Prostate gland (tissue), 2 donors: ENCODE data around the gene ZNF90. TPM values are rescaled to one million over a fixed set of nuclear protein-coding genes. Genes with fewer than 3 reads are reported as not detected.
"Not testable (repeated sequence)": the region's sequence is repeated elsewhere in the genome, so short reads cannot be mapped to it uniquely, and the experiment has no call there.

Source experiments
- DNase-seq: peaks from one replicate; pipeline ENCODE4 v3.0.0-alpha.2; 2019; ENCODE audit warnings: low spot score
- H3K27ac ChIP-seq, 2 donors: fragments of 200-600 bp; sonication (generic); 2 replicates each; pipeline ENCODE4 v1.5.1; 2017 to 2019
- H3K27me3 ChIP-seq: fragments of 200-600 bp; sonication (generic); replicated peaks from 2 replicates; pipeline ENCODE4 v1.5.1; 2019; ENCODE audit not compliant: insufficient read depth
- H3K36me3 ChIP-seq, 2 donors: fragments of 200-600 bp; sonication (generic); 1 replicate in 1 of 2; 2 replicates in 1 of 2; pipeline versions ENCODE4 v1.5.1 to v1.8.1; 2017 to 2019
- H3K4me1 ChIP-seq: fragments of 200-600 bp; sonication (generic); replicated peaks from 2 replicates; pipeline ENCODE4 v1.5.1; 2019
- H3K4me3 ChIP-seq, 2 donors: fragments of 200-600 bp; sonication (generic); 2 replicates each; pipeline ENCODE4 v1.5.1; 2017 to 2019
- H3K9me3 ChIP-seq: fragments of 200-600 bp; sonication (generic); 2 replicates; pipeline ENCODE4 v1.5.1; 2017
- CTCF ChIP-seq, 4 experiments: fragments of 200-600 bp in 2 of 4; fragments of 450-650 bp in 2 of 4; sonication (generic) in 2 of 4; IDR thresholded peaks; 1 replicate in 3 of 4; 2 replicates in 1 of 4; pipeline ENCODE4 v1.5.1; 2016 to 2019; ENCODE audit warnings: antibody characterized with exemption in 4 of 4, mild to moderate bottlenecking in 2 of 4, moderate library complexity in 2 of 4
- POLR2A ChIP-seq: fragments of 450-650 bp; IDR thresholded peaks from one replicate; pipeline ENCODE4 v1.6.1; 2016; ENCODE audit warnings: antibody characterized with exemption, mild to moderate bottlenecking
- POLR2AphosphoS5 ChIP-seq: sonication (generic); formaldehyde crosslinking; IDR thresholded peaks from one replicate; pipeline ENCODE4 v1.6.1; 2017; ENCODE audit warnings: antibody characterized with exemption
- WGBS: methylation state at CpG from one replicate; pipeline ENCODE4 v1.1.5; 2018; 5-methylcytosine and 5-hydroxymethylcytosine counted together
- intact Hi-C: fragments of 100-400 bp; cut with DNase I; formaldehyde crosslinking; loops from one replicate; pipeline ENCODE4 v1.14.2; 2022
- total RNA-seq, 2 donors: library from RNA; depleted of rRNA; stranded (reverse); fragments of >200 nt; gene quantifications; one replicate each; pipeline ENCODE4 v1.1.0, GENCODE V29; 2016

Gene ZNF90
- total RNA-seq, 2 donors from 2014 or later = 4.1 to 4.5 TPM

- Histone ChIP-seq H3K4me3 (no peak overlapping the region), H3K9me3 (no peaks in the 10 kb centered on the region), H3K4me1 (no peaks in the 10 kb centered on the region), H3K36me3 (no peaks in the 10 kb centered on the region), H3K27me3 (no peaks in the 10 kb centered on the region), H3K27ac (no peak overlapping the region)
- TF ChIP-seq POLR2A (no peak), CTCF (IDR thresholded peaks at IDR 0.05) (no peak), POLR2AphosphoS5 (no peak)
- intact Hi-C loops = no loop called here
- WGBS = 32% methylated on average over 3 of the region's 3 CpGs
- no peak for DNase-seq
Observed at GRCh38 chr19:20044663-20045062, 33.1 kb upstream of the ZNF90 start.

GRCh38 chr19:20045742-20046141, 32.1 kb upstream of the ZNF90 start:
- DNase-seq, H3K4me1 ChIP-seq, H3K9me3 ChIP-seq, H3K36me3 ChIP-seq, H3K4me3 ChIP-seq, H3K27me3 ChIP-seq, H3K27ac ChIP-seq, intact Hi-C loops: not testable (repeated sequence)
- 32% methylated on average over 5 of the region's 5 CpGs for WGBS

- H3K36me3 ChIP-seq = no peaks in the 10 kb centered on the region
- H3K27ac ChIP-seq = peak overlapping the region; percentile 61 to 68
- no peaks in the 10 kb centered on the region for H3K4me1 ChIP-seq
- peak; percentile 55 for TF ChIP-seq POLR2A
- TF ChIP-seq CTCF (IDR thresholded peaks at IDR 0.05) = peak in 1 of 4 experiments; percentile 43
- peak; percentile 94 for TF ChIP-seq POLR2AphosphoS5
- under 1% methylated on average over 43 of the region's 43 CpGs for WGBS
- peak overlapping the region; percentile 47 to 60 for H3K4me3 ChIP-seq
- no peaks in the 10 kb centered on the region for H3K27me3 ChIP-seq
- peak; percentile 99 for DNase-seq
- no peaks in the 10 kb centered on the region for H3K9me3 ChIP-seq
- intact Hi-C loops = no loop called here
Observed at GRCh38 chr19:20051841-20052768, 25.7 kb upstream of the ZNF90 start.

GRCh38 chr19:20058738-20059137, 19.1 kb upstream of the ZNF90 start:
- not testable (repeated sequence) for H3K4me1 ChIP-seq

GRCh38 chr19:20060282-20060681, 17.5 kb upstream of the ZNF90 start:
- Histone ChIP-seq H3K4me3 (no peak overlapping the region), H3K9me3 (no peaks in the 10 kb centered on the region), H3K27me3 (no peaks in the 10 kb centered on the region), H3K4me1 (no peaks in the 10 kb centered on the region), H3K36me3 (no peaks in the 10 kb centered on the region), H3K27ac (no peak overlapping the region)
- no peak for DNase-seq
- no peak for TF ChIP-seq POLR2AphosphoS5
- TF ChIP-seq CTCF (IDR thresholded peaks at IDR 0.05) = no peak
- TF ChIP-seq POLR2A = no peak
- intact Hi-C loops = no loop called here
- WGBS = 70% methylated on average over 1 of the region's 1 CpG

More at GRCh38 chr19:20058738-20059137, 19.1 kb upstream of the ZNF90 start:
- intact Hi-C loops, H3K27me3 ChIP-seq, DNase-seq, H3K4me3 ChIP-seq, H3K9me3 ChIP-seq, H3K27ac ChIP-seq, H3K36me3 ChIP-seq: not testable (repeated sequence)

- no peak overlapping the region for H3K27ac ChIP-seq
- TF ChIP-seq POLR2A = no peak
- no peak for TF ChIP-seq POLR2AphosphoS5
- no peak for TF ChIP-seq CTCF (IDR thresholded peaks at IDR 0.05)
- no peaks in the 10 kb centered on the region for H3K27me3 ChIP-seq
- DNase-seq = no peak
- H3K9me3 ChIP-seq = no peaks in the 10 kb centered on the region
- no peaks in the 10 kb centered on the region for H3K4me1 ChIP-seq
- no peak overlapping the region for H3K4me3 ChIP-seq
- intact Hi-C loops = no loop called here
- WGBS = 48% methylated on average over 3 of the region's 3 CpGs
- no peaks in the 10 kb centered on the region for H3K36me3 ChIP-seq
Observed at GRCh38 chr19:20066861-20067260, 10.9 kb upstream of the ZNF90 start.
